GM18867 (cell line): ENCODE data around the gene BRWD1.
A peak's percentile ranks its signal among the peaks of the same experiment; 100 is the strongest.

ENCODE experiments used
- ATAC-seq: cut with Tn5 transposase; IDR thresholded peaks from one replicate; pipeline ENCODE4 v1.9.1; 2021; ENCODE audit warnings: mild to moderate bottlenecking, moderate library complexity; ENCODE audit not compliant: unreplicated experiment

Gene BRWD1

GRCh38 chr21:39330001-39330400 lies 16.6 kb upstream of the BRWD1 start:
- ATAC-seq, result no peak

DNA sequence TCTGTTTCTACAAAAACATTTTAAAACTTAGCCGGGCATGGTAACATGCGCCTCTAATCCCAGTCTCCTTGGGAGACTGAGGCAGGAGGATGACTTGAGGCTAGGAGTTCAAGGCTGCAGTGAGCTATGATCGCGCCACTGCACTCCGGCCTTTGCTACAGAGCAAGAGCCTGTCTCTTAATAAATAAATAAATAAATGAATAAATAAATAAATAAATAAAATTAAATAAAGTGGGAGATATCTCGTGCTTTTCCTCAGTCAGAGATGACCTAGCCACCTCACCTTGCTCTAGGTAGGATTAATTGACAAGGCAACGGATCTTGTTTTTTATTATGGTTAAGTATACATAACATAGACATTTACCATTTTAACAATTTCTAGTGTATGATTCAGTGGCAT lies 14.3 kb upstream of the BRWD1 start:
- no peak for ATAC-seq

- no peak for ATAC-seq
Observed at GRCh38 chr21:39326607-39327307, 13.3 kb upstream of the BRWD1 start.

DNA sequence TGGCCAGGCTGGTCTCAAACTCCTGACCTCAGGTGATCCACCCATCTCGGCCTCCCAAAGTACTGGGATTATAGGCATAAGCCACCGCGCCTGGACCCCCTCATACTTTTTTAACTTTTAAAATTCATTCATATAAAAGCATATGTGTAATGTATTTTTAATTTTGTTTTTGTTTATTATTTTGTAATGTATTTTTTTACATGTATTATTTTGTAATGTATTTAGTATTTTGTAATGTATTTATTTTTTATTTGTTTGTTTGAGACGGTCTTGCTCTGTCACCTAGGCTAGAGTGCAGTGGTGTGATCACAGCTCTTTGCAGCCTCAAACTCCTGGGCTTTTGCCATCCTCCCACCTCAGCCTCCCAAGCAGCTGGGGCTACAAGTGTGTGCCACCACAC lies 12.0 kb upstream of the BRWD1 start:
- no peak for ATAC-seq

- no peak for ATAC-seq
Observed at GRCh38 chr21:39321424-39321823, 8.0 kb upstream of the BRWD1 start.

DNA sequence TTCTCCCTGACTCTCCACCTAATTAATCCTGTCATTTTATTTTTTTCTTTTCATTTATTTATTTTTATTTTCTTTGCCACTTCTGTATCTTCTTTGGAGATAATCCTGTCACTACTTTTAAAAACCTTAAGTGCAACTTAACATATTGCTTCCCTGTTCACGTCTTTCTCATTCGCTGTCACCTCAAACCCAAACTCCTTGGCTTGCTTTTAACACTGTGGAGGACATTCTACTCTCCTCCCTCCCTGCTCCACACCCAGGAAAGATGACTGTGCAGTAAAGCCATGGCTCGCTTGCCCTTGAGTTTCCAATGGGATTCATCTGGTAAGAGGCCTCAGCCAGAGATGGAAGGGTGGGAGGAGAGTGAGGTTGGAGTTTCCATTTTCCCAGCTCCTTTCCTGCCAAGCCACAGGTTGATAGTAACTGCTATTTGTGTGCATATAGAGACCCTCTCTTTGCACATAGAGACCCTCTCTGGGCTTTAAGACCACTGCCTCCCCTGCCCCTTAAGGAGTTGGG lies 6.4 kb upstream of the BRWD1 start:
- no peak for ATAC-seq

DNA sequence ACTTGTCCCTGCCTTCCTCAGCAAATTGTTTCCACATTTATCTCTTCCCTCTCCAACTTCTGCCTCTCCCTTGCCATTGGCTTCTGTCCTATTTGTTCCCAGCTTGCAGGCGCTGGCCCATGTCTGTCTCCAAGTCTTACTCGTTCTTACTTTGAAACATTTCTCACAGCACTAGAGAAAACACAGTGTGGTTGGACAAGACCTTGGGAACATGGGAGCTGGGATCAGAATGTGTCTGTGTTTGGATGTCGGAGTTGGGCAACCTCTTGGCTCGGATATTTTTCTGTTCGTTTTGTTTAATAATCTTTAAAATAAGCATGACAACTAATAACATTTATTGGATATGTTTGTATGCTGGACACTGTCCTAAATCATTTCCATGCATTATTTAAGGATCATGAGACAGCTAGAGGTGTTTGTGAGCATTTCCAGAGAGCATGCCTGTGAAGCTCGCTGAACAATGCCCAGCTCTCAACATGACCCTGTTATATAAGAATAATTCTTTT lies 5.9 kb upstream of the BRWD1 start:
- no peak for ATAC-seq

- ATAC-seq, result no peak
Observed at GRCh38 chr21:39318091-39318959, 4.9 kb upstream of the BRWD1 start.

- no peak for ATAC-seq
Observed at GRCh38 chr21:39317134-39318090, 4.0 kb upstream of the BRWD1 start.

GRCh38 chr21:39316729-39317128 lies 3.3 kb upstream of the BRWD1 start:
- no peak for ATAC-seq

- no peak for ATAC-seq
Observed at GRCh38 chr21:39315603-39316445, 2.4 kb upstream of the BRWD1 start.

DNA sequence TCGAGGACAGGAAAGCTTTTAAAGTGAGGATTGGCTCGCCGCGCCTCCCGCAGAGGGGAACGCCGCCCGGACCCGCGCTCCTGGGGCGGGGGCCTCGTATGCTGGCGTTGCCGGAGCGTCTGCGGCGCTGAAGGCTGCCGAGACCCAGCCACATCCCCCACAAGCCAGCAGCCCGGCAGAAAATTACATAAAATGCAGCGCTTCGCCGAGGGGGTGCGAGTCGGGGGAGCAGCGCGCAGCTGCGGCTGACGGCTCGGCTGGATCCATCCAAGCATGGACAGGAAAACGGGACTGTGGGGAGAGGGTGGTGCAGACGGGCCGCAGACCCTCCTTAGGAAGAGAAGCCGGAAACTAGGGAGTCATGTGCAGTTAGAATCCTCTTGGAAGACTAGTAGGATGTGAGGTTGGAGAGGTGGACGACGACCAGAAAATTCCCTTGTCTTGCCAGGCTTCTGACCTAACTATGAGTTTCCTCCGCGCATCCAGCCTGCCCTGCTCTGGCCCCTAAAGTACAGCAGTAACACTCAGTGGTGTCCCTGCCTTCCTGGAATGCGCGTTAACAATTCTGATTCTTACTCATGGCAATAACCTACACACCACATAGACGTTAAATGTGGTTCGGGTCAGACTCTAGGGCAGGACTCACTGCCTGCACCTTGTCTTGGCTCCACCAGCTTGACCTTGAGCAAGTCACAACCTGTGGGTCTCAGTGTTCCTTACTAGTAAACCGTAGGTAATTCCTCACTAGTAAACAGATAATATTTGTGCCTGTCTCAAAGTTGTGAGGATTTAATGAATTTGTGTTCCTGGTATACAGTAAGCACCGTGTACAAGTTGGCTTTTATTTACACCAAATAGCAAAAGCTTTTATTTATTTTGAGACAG lies 953 bp upstream of the BRWD1 start:
- ATAC-seq, result peak; percentile 11

DNA sequence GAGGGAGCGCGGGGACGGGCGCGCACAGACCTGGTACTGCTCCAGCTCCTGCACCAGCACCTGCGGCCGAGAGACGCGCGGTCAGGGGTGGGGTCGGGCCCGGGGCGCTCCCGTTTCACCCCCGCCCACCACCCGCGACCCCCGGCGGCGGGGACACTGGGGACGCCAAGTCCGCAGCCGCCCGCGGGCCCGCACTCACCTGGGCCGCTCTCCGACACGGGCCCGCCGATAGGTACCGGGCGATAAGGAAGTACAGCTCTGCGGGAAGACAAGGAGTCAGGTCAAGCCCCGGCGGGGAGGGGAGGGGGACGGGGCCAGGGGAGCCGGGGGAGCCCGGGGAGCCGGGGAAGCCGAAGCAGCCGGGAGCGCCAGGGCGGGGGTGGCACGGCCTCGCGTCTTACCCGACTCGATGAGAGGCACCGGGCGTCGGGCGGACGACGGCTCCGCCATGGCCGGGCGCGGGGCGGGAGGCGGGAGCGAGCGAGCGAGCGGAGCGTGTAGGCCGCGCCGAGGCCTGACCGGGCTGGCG lies 326 bp downstream of the BRWD1 start:
- ATAC-seq, result peak; percentile 18

DNA sequence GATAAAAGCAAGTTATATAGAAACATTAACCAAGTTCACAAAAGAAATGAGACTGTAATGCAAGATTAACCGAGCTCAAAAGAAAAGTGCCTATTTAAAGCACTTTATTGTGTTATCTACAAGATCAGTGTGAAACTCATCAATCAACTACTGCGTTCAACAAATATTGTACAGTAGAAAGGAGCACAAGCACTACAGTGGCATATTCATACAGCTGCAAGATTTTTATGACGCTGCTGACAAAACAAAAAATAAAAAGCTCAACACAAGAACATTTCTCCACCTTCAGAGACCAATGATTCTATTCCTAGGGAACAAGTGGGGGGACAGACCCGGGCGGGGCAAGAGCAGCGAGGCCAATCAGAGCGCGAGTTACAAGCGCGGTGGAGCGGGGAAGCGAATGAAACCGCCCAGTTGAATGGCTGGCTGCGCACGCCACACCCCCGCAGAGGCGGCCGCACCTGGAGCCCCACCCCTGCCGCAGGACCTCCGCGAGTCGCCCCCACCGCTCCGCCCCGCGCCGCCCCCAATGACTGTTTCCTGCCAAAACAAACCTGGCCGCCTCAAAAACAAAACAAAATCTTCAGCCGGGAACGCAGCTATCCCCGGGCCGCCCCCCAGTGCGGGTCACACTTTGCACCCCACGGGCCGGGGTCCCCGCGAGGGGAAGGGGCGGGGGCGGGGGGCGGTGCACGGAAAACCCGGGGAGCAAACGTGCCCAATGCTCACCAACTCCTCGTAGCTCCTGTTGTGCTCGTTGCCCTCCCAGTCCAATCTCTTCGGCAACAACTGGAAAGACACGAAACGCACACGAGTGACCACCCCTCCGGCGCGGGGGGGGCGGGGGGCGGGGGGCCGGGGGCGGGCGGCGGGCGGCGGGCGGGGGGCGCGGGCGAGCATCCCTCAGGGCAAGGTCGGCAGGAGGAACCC lies 1.1 kb downstream of the BRWD1 start:
- peak; percentile 79 for ATAC-seq

GRCh38 chr21:39311164-39311563 lies 2.3 kb downstream of the BRWD1 start:
- no peak for ATAC-seq

DNA sequence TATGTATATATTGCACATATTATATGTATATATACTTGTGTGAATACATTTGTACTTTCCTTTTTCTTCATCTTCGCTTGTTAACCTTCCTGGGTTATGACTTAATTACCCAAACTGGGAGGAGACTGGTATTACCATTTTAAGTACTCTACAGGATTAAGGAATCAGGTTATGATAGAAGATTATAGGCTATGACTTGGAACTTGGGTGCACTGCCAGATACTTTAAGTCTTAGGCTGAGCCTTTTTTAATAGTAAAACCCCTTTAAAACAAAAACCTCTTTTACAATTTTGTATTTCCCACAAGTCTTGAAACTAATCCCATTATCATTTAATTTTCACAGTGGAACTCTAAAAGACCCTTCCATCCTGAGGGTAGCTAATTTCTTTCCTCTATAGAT lies 6.0 kb downstream of the BRWD1 start:
- ATAC-seq, result no peak

DNA sequence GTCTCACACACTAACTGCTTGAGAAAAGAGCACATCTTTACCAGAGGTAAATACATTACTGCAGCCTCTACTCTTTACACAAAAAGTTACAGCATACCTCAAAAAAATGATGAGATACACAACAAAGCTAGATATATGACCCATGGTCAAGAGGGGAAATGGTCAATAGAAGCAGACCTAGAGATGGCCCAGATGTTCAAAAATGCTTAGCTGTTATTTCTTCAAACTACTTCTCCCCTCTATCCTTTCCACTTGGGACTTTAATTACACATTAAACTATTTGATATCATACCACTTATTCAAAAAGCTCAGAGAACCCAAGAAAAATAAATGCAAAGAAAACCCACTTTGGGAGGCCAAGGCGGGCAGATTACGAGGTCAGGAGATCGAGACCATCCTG lies 12.8 kb downstream of the BRWD1 start:
- ATAC-seq, result no peak

- ATAC-seq, result no peak
Observed at GRCh38 chr21:39296891-39297290, 16.5 kb downstream of the BRWD1 start.
